Thyroid gland (tissue), 4 donors: Measurements from ENCODE around the gene SAMD5.

Experiments used
- CTCF ChIP-seq, 6 experiments: fragments of 200-600 bp in 3 of 6; fragments of 450-650 bp in 3 of 6; sonication (generic) in 3 of 6; IDR thresholded peaks; one replicate each; pipeline ENCODE4 v1.5.1; 2016 to 2019; ENCODE audit warnings: antibody characterized with exemption in 6 of 6, mild to moderate bottlenecking in 2 of 6, inconsistent platforms in 1 of 6, moderate library complexity in 1 of 6
- POLR2A ChIP-seq, 2 donors: fragments of 450-650 bp; IDR thresholded peaks; one replicate each; pipeline ENCODE4 v1.6.1; 2017; ENCODE audit warnings: antibody characterized with exemption in 2 of 2, mild to moderate bottlenecking in 2 of 2, moderate library complexity in 1 of 2

DNA sequence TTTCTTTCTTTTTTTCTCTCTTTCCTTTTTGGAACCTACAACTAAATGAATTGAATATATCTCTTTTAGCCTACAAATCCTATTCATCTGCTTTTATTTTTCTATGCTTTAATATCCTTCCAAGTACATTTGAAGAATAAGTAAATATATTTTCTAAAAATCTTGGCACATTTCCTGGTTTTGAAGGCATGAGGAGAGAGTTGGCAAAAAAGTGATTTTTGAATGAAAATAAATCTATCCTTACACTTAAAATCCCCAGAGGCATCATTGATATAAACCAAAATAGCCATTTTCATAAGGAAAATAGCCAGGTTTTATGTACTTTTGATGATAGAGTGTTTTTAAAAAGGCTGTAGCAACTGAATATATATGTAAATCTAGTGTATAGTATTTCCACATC is 69.0 kb downstream of the SAMD5 start:
- TF ChIP-seq CTCF (IDR thresholded peaks at IDR 0.05), result no peak
- TF ChIP-seq POLR2A (IDR thresholded peaks at IDR 0.05), result no peak
